ENCODE data around the gene C4orf36. TPM values are rescaled to one million over a fixed set of nuclear protein-coding genes. Genes with fewer than 3 reads are reported as not detected.
A peak's percentile ranks its signal among the peaks of the same experiment; 100 is the strongest.

Gene C4orf36
- total RNA-seq, 6 experiments from 2014 or later: 0.66 to 2.5 (median 1.5) TPM

DNA sequence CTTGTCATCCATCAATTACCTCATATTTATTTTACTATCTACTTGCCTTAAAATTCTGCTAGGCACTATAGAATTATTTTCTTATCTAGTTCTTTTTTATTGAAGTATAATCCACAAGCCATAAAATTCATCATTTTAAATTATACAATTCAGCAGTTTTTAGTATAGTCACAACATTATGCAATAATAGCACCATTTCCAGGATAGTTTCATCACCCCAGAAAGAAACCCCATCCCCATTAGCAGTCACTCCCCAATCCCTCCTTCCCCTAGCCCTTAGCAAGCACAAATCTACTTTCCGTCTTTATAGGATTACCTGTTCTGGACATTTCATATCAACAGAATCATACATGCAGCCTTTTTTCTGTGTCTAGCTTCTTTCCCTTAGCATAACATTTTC is 58.6 kb downstream of the C4orf36 start:
- Mint-ChIP-seq H3K9me3 (peaks cover 4% of the 10 kb centered on the region), H3K27me3 (ENCODE audit: insufficient read depth) (peaks cover 2% of the 10 kb centered on the region; the same call in 1 of the 2 replicates), H3K4me3 (no peak overlapping the region), H3K36me3 (ENCODE audit: low read depth) (peaks cover 11% of the 10 kb centered on the region), H3K27ac (no peak overlapping the region), H3K4me1 (ENCODE audit: low read depth) (peaks cover 72% of the 10 kb centered on the region)
- TF ChIP-seq, protein P1, sequence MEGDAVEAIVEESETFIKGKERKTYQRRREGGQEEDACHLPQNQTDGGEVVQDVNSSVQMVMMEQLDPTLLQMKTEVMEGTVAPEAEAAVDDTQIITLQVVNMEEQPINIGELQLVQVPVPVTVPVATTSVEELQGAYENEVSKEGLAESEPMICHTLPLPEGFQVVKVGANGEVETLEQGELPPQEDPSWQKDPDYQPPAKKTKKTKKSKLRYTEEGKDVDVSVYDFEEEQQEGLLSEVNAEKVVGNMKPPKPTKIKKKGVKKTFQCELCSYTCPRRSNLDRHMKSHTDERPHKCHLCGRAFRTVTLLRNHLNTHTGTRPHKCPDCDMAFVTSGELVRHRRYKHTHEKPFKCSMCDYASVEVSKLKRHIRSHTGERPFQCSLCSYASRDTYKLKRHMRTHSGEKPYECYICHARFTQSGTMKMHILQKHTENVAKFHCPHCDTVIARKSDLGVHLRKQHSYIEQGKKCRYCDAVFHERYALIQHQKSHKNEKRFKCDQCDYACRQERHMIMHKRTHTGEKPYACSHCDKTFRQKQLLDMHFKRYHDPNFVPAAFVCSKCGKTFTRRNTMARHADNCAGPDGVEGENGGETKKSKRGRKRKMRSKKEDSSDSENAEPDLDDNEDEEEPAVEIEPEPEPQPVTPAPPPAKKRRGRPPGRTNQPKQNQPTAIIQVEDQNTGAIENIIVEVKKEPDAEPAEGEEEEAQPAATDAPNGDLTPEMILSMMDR (IDR thresholded peaks at IDR 0.05): no peak
- DNase-seq: no peak

GRCh38 chr4:86831262-86832130 is 60.7 kb downstream of the C4orf36 start:
- Mint-ChIP-seq H3K36me3 (ENCODE audit: low read depth) (peaks cover 10% of the 10 kb centered on the region), H3K27ac (peak overlapping the region; percentile 99), H3K4me3 (peak overlapping the region; percentile 78), H3K27me3 (ENCODE audit: insufficient read depth) (peaks cover 2% of the 10 kb centered on the region; the same call in 1 of the 2 replicates), H3K4me1 (ENCODE audit: low read depth) (peaks cover 61% of the 10 kb centered on the region), H3K9me3 (peaks cover 6% of the 10 kb centered on the region)
- TF ChIP-seq, protein P1 (IDR thresholded peaks at IDR 0.05): no peak
- peak; percentile 93 for DNase-seq

Other genes starting within 250 kb of the C4orf36 start
- under 1 TPM; 0.28 to 0.73 (median 0.57) TPM for gene SLC10A6, start 43.0 kb downstream of the C4orf36 start, total RNA-seq (2021; fragmentation: NEBNext Ultra II Directional; extraction: Animal tissue kit (Norgen Biotek cat#: 25700))
- gene AFF1, start 42.6 kb upstream of the C4orf36 start, total RNA-seq (2021; fragmentation: NEBNext Ultra II Directional; extraction: Animal tissue kit (Norgen Biotek cat#: 25700)): 10 to 100 TPM; 28.3 to 43.6 (median 32.8) TPM